AG04450 (cell line): ENCODE measurements around the gene PTPRC. TPM values are rescaled to one million over a fixed set of nuclear protein-coding genes. Genes with fewer than 3 reads are reported as not detected.

Source experiments
- CTCF ChIA-PET: fragments of 300-600, 350-600 bp; formaldehyde crosslinking; extraction: SDS; loops from one replicate; lab custom pipeline; 2022; ENCODE audit warnings: antibody characterized with exemption, inconsistent platforms; lab: Charles Lee
- POLR2A ChIA-PET: fragments of 350-600 bp; formaldehyde crosslinking; extraction: SDS; loops from one replicate; lab custom pipeline; 2021; ENCODE audit warnings: antibody characterized with exemption, inconsistent platforms; lab: Yijun Ruan, JAX
- DNase-seq: peaks from one replicate; pipeline ENCODE4 v3.0.0-alpha.2; 2011; ENCODE audit warnings: low read depth, low spot score
- H3K27ac ChIP-seq: one replicate; pipeline ENCODE4 v1.5.1; 2012; ENCODE audit warnings: low read depth, low read length, control low read depth
- H3K27me3 ChIP-seq: one replicate; pipeline ENCODE4 v1.6.0; 2012; ENCODE audit warnings: low read length; ENCODE audit not compliant: control insufficient read depth, insufficient read depth
- H3K4me3 ChIP-seq: 2 replicates; pipeline ENCODE4 v1.5.1; 2011; ENCODE audit warnings: mild to moderate bottlenecking, low read depth, low read length, control low read depth
- H3K9me3 ChIP-seq: 2 replicates; pipeline ENCODE4 v1.5.1; 2012; ENCODE audit warnings: low read length; ENCODE audit not compliant: control insufficient read depth, insufficient read depth
- polyA plus RNA-seq: library from polyadenylated mRNA; depleted of rRNA; stranded (reverse); fragments of >200 nt; gene quantifications from 2 replicates; pipeline ENCODE4 v1.2.3, GENCODE V29; 2011
- TF ChIP-seq, protein P1 (sequence below): IDR thresholded peaks from 2 replicates; pipeline ENCODE4 v1.5.1; 2011; ENCODE audit warnings: low read depth, low read length, control low read depth, inconsistent platforms

Gene PTPRC
- polyA plus RNA-seq, 1 experiment: 0.05 TPM

DNA sequence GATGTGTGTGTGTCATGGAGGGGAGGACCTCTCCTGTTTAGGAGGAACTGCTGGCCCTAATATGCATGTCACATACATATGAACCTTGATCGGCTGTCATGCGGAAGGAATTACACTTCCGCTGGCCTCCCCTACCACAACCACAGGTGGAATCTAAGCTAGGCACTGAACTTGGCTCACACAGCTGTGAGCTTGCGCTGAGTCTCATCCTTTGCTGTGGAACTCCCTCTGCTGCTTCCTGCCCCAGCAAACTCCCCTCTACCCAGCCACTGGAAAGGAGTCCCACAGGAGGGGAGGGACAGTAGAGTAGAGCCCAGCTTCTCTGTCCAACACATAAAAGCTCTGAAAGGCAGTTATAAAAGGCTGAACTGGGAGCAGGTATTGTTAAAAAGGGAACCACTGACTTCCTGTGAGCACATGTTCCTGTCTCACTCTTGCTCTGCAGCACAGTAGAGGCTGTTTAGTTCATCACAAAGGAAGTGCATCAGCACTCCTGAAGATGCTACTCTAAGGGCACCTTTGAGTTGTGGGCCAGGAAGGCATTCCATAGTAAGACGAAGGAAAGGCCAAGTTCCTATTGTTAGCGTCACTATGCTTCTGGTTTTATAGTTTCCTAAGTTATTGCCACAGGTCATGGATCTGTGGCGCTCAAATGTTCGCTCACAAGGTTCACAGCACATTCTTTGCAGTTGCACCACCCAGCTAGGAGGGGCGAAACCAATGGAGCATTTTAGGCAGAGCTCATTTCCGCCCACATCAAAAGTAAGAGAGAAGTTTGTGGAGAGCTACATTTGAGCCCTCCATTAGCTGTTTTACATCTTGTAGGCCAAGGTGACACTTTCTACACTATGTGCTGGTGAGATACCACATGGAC, 17.7 kb upstream of the PTPRC start:
- ChIA-PET POLR2A (no interaction called here), CTCF (no interaction called here)
- Histone ChIP-seq H3K27ac (no peak overlapping the region), H3K4me3 (no peak overlapping the region), H3K9me3 (no peaks in the 10 kb centered on the region), H3K27me3 (no peaks in the 10 kb centered on the region)
- TF ChIP-seq, protein P1, sequence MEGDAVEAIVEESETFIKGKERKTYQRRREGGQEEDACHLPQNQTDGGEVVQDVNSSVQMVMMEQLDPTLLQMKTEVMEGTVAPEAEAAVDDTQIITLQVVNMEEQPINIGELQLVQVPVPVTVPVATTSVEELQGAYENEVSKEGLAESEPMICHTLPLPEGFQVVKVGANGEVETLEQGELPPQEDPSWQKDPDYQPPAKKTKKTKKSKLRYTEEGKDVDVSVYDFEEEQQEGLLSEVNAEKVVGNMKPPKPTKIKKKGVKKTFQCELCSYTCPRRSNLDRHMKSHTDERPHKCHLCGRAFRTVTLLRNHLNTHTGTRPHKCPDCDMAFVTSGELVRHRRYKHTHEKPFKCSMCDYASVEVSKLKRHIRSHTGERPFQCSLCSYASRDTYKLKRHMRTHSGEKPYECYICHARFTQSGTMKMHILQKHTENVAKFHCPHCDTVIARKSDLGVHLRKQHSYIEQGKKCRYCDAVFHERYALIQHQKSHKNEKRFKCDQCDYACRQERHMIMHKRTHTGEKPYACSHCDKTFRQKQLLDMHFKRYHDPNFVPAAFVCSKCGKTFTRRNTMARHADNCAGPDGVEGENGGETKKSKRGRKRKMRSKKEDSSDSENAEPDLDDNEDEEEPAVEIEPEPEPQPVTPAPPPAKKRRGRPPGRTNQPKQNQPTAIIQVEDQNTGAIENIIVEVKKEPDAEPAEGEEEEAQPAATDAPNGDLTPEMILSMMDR: no peak
- no peak for DNase-seq

DNA sequence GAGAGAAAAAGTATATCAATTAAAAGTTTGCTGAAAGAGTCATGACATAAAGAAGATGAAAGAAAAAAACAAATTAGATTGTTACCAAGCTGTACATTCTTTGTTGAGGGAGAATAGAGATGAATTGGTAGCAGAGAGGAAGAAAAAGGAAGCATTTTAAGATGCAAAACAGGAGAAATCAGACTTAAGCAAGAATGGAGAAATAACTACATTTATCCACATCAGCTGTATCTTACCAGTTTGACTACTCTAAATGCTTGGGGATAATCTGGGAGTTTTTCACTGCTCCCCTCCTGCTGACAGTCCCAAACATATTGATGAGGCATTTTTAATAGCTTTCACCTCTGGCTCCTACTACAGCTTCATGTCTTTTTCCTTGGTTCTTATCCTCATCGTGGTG, 16.8 kb upstream of the PTPRC start:
- H3K9me3 ChIP-seq: no peaks in the 10 kb centered on the region
- TF ChIP-seq, protein P1: no peak
- ChIA-PET CTCF (no interaction called here), POLR2A (no interaction called here)
- H3K27me3 ChIP-seq: no peaks in the 10 kb centered on the region
- H3K4me3 ChIP-seq: no peak overlapping the region
- DNase-seq: no peak
- H3K27ac ChIP-seq: no peak overlapping the region

DNA sequence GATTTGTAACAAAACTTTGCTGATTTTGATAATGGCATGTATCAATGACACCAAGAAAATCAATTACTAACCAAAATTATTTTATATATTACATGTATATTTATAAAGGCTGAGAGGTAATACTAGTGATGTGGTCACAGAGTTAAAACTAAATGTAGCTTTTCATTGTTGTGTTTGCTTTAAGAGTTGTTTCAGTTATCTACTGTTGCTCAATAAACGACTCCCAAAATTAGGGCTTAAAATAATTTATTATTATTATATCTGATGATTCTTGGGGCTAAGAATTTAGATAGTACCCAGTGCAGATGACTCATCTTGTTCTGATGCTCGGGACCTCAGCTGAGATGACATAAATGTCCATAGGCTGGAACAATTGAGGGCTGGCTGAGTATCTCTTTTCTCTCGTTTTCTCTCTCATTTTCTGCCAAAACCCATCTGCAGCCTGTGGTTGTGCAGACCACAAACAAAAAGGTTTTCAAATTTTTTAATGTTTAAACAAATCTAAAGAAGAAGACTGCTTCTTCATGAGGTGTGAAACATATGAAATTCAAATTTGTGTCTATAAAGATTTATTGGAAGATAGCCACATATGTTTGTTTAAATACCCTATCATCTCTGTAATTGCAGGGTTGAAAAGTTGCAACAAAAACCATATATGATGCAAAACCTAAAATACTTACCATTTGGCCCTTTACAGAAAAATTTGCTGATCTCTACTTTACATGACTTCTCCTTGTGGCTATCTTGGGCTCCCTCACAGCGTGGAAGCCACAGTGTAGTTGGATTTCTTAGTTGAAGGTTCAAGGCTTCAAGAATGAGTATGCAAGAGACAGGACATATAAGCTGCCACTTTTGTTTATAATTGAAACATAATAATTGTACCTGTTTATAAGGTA, 14.8 kb upstream of the PTPRC start:
- H3K4me3 ChIP-seq: no peak overlapping the region
- POLR2A ChIA-PET: no interaction called here
- H3K27ac ChIP-seq: no peak overlapping the region
- CTCF ChIA-PET: no interaction called here
- TF ChIP-seq, protein P1: no peak
- DNase-seq: no peak
- no peaks in the 10 kb centered on the region for H3K9me3 ChIP-seq
- H3K27me3 ChIP-seq: no peaks in the 10 kb centered on the region

DNA sequence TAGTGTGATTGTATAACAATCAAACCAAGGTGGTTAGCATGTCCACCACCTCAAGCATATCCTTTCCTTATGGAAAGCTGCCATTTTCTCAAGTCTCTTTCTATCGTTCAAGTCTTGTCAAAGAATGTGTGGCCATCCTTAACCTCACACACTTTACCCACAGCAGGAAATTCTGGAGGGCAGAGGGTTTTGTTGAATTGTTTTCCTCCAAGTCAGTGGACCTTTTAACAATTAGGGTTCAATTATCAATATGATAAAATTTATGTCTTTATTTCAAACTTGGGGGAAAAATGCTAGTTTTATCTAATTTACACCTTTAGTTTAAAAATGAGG, 14.2 kb upstream of the PTPRC start:
- no peak for DNase-seq
- ChIA-PET POLR2A (no interaction called here), CTCF (no interaction called here)
- H3K4me3 ChIP-seq: no peak overlapping the region
- no peak overlapping the region for H3K27ac ChIP-seq
- TF ChIP-seq, protein P1: no peak
- H3K9me3 ChIP-seq: no peaks in the 10 kb centered on the region
- no peaks in the 10 kb centered on the region for H3K27me3 ChIP-seq

DNA sequence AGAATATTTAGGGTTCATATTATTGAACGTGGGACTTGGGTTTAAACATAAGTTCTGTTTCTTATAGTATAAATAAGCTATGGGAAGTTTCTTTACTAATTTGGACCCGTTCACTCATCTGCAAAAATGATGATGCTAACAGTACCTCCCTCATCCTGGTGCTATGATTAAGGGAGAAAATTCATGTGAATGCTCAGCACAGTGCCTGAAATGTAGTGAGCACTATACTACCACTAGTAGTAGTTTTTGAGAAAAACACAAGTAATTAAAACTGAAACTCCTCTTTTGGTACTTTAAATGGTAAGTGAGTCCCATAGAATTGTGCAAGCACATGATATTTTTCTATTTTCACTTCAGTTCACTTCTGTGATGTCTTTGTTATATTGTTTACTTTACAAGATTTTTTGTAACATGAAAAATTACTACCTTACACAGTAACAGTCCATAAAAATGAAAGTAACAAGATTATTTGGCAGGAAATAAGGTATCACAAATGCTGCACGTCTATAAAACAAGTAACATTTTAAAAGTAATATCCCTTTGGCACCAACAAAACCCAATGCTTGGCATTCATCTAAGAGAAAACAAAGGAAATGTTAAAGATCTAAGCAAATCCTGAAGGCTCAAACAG, 11.3 kb upstream of the PTPRC start:
- CTCF ChIA-PET: no interaction called here

More for the DNA sequence above, 11.3 kb upstream of the PTPRC start:
- no peak for DNase-seq
- no peaks in the 10 kb centered on the region for H3K27me3 ChIP-seq
- no peak overlapping the region for H3K4me3 ChIP-seq
- H3K9me3 ChIP-seq: no peaks in the 10 kb centered on the region
- no peak overlapping the region for H3K27ac ChIP-seq
- POLR2A ChIA-PET: no interaction called here
- TF ChIP-seq, protein P1: no peak
